Right lobe of liver (tissue), 6 donors: ENCODE results near the gene LRMDA. TPM values are rescaled to one million over a fixed set of nuclear protein-coding genes. Genes with fewer than 3 reads are reported as not detected.

Experiments used
- ATAC-seq, 4 donors: fragments of 200-7000 bp; cut with Tn5 transposase; one replicate each; pipeline ENCODE4 v1.9.1; 2020; ENCODE audit warnings: mild to moderate bottlenecking in 4 of 4, moderate library complexity in 4 of 4
- DNase-seq, 3 donors: peaks; one replicate each; pipeline ENCODE4 v3.0.0-alpha.2; 2020
- H3K27ac ChIP-seq, 3 donors: fragments of 200-600 bp; one replicate each; pipeline ENCODE4 v1.8.0; 2022
- H3K27me3 ChIP-seq, 2 donors: fragments of 200-600 bp; one replicate each; pipeline ENCODE4 v1.8.0; 2022
- H3K36me3 ChIP-seq, 4 donors: fragments of 200-600 bp; sonication (generic) in 1 of 4; one replicate each; pipeline versions ENCODE4 v1.5.1 to v1.8.0; 2017 to 2022; ENCODE audit warnings: control low read depth in 1 of 4
- H3K4me1 ChIP-seq, 4 donors: fragments of 200-600 bp; sonication (generic) in 1 of 4; one replicate each; pipeline versions ENCODE4 v1.5.1 to v1.8.0; 2017 to 2022; ENCODE audit warnings: control low read depth in 1 of 4
- H3K4me3 ChIP-seq, 3 donors: fragments of 200-600 bp; one replicate each; pipeline ENCODE4 v1.8.0; 2022
- H3K9me3 ChIP-seq, 4 donors: fragments of 200-600 bp; sonication (generic) in 1 of 4; one replicate each; pipeline versions ENCODE4 v1.5.1 to v1.8.0; 2017 to 2022; ENCODE audit warnings: control low read depth in 1 of 4
- POLR2A ChIP-seq: fragments of 450-650 bp; IDR thresholded peaks from one replicate; pipeline ENCODE4 v1.6.1; 2017; ENCODE audit warnings: antibody characterized with exemption, mild to moderate bottlenecking
- WGBS: methylation state at CpG from one replicate; pipeline ENCODE4 v1.1.6; 2018; ENCODE audit warnings: low coverage, low lambda C conversion rate; ENCODE audit not compliant: insufficient coverage; ENCODE audit errors: missing lambda C conversion rate; 5-methylcytosine and 5-hydroxymethylcytosine counted together
- intact Hi-C, 2 donors: fragments of 100-400 bp; cut with DNase I; formaldehyde crosslinking; loops; one replicate each; pipeline versions ENCODE4 v1.11.2 to v1.14.1; 2022
- total RNA-seq, 6 experiments: library from RNA; depleted of rRNA in 2 of 6; stranded (reverse); fragments of >200 nt in 2 of 6; fragmentation: NEBNext Ultra II Directional in 3 of 6; extraction: Animal tissue kit (Norgen Biotek cat#: 25700) in 3 of 6; gene quantifications; one replicate each; pipeline versions ENCODE4 v1.1.0 to v1.2.4, GENCODE V29; 2016 to 2023
- TF ChIP-seq, protein P1 (sequence below), 4 donors: fragments of 200-600 bp in 3 of 4; fragments of 450-650 bp in 1 of 4; IDR thresholded peaks; one replicate each; pipeline versions ENCODE4 v1.5.1 to v1.8.0; 2016 to 2022; ENCODE audit warnings: antibody characterized with exemption in 4 of 4, mild to moderate bottlenecking in 2 of 4
- donor health status: DM: no; HTN: yes; CAD: no.
- donor health status: DM: no; HTN: no; CAD: no.
- donor health status: DM: no; HTN: no; CAD: no.
- donor health status: DM: no; HTN: yes; CAD: no.
- donor health status: DM: no; HTN: yes; CAD: no.

Gene LRMDA
- total RNA-seq, 6 experiments from 2014 or later: 9.9 to 19.9 (median 16.3) TPM

DNA sequence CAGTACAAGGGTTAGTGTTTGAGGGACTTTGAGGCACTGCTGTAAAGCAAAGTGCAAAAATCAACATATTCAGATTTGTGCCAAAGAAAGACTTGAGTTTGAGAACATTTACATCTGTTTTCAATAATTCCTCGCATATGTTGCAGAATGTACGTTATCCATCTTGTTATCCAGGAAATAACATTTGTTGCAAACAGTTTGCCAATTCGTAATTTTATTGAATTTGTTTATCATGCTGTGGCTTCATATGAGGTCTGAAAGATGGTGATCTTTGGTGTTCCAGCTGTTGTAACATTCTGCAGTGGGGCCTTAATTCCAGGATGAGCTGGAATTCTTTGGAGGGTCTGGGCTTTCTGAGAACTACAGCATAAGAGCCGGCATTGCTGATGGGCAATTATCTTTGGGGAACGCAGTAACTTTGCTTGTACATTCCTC lies 396.2 kb downstream of the LRMDA start:
- 85% methylated on average over 3 of the region's 5 CpGs for WGBS
- DNase-seq (no peak), ATAC-seq (no peak)
- Histone ChIP-seq H3K27ac (no peak overlapping the region), H3K4me1 (no peaks in the 10 kb centered on the region), H3K9me3 (no peaks in the 10 kb centered on the region), H3K36me3 (no peaks in the 10 kb centered on the region), H3K27me3 (no peaks in the 10 kb centered on the region), H3K4me3 (no peak overlapping the region)
- intact Hi-C loops: no loop called here
- TF ChIP-seq POLR2A: no peak
- TF ChIP-seq, protein P1, sequence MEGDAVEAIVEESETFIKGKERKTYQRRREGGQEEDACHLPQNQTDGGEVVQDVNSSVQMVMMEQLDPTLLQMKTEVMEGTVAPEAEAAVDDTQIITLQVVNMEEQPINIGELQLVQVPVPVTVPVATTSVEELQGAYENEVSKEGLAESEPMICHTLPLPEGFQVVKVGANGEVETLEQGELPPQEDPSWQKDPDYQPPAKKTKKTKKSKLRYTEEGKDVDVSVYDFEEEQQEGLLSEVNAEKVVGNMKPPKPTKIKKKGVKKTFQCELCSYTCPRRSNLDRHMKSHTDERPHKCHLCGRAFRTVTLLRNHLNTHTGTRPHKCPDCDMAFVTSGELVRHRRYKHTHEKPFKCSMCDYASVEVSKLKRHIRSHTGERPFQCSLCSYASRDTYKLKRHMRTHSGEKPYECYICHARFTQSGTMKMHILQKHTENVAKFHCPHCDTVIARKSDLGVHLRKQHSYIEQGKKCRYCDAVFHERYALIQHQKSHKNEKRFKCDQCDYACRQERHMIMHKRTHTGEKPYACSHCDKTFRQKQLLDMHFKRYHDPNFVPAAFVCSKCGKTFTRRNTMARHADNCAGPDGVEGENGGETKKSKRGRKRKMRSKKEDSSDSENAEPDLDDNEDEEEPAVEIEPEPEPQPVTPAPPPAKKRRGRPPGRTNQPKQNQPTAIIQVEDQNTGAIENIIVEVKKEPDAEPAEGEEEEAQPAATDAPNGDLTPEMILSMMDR (IDR thresholded peaks at IDR 0.05): no peak

DNA sequence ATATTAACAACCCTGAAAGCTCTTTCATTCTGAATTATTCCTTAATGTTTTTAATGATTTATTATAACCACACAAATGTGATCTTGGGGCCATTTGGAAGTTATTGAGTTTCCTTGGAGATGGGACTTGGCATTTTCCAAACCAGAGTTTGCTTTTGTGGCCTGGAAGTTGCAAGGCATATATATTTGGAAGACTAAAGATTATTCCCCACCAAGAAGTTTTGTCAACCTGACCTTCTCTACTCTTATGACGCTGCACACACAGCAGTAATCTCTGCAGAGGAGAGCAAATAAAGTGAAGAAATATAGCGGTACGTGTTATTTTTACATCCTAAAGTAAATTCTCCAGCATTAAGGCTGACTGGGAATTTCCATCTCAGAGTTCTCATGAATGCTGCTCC lies 397.0 kb downstream of the LRMDA start:
- no peaks in the 10 kb centered on the region for H3K9me3 ChIP-seq
- DNase-seq: no peak
- no peak overlapping the region for H3K27ac ChIP-seq
- no peak for ATAC-seq
- H3K36me3 ChIP-seq: no peaks in the 10 kb centered on the region
- no peak for TF ChIP-seq POLR2A
- TF ChIP-seq, protein P1 (IDR thresholded peaks at IDR 0.05): no peak
- WGBS: 84% methylated on average over 3 of the region's 3 CpGs
- intact Hi-C loops: no loop called here
- no peaks in the 10 kb centered on the region for H3K4me1 ChIP-seq
- no peaks in the 10 kb centered on the region for H3K27me3 ChIP-seq
- H3K4me3 ChIP-seq: no peak overlapping the region

GRCh38 chr10:75836064-75836463 lies 404.6 kb downstream of the LRMDA start:
- no peak overlapping the region for H3K27ac ChIP-seq
- ATAC-seq (no peak), DNase-seq (no peak)
- H3K27me3 ChIP-seq: no peaks in the 10 kb centered on the region
- H3K4me1 ChIP-seq: no peaks in the 10 kb centered on the region
- H3K9me3 ChIP-seq: no peaks in the 10 kb centered on the region
- H3K4me3 ChIP-seq: no peak overlapping the region
- intact Hi-C loops: no loop called here
- no peaks in the 10 kb centered on the region for H3K36me3 ChIP-seq
- WGBS: 73% methylated on average over 3 of the region's 3 CpGs
- TF ChIP-seq POLR2A: no peak
- TF ChIP-seq, protein P1 (IDR thresholded peaks at IDR 0.05): no peak

GRCh38 chr10:75838486-75838885 lies 407.1 kb downstream of the LRMDA start:
- intact Hi-C loops: no loop called here
- H3K4me1 ChIP-seq: no peaks in the 10 kb centered on the region
- DNase-seq (no peak), ATAC-seq (no peak)
- H3K36me3 ChIP-seq: no peaks in the 10 kb centered on the region
- H3K27ac ChIP-seq: no peak overlapping the region
- 80% methylated on average over 1 of the region's 1 CpG for WGBS
- TF ChIP-seq POLR2A: no peak
- TF ChIP-seq, protein P1 (IDR thresholded peaks at IDR 0.05): no peak
- no peak overlapping the region for H3K4me3 ChIP-seq
- H3K27me3 ChIP-seq: no peaks in the 10 kb centered on the region
- no peaks in the 10 kb centered on the region for H3K9me3 ChIP-seq

- Histone ChIP-seq H3K4me3 (no peak overlapping the region), H3K27ac (no peak overlapping the region), H3K4me1 (no peaks in the 10 kb centered on the region), H3K27me3 (no peaks in the 10 kb centered on the region), H3K36me3 (no peaks in the 10 kb centered on the region), H3K9me3 (no peaks in the 10 kb centered on the region)
- 88% methylated on average over 2 of the region's 2 CpGs for WGBS
- DNase-seq (no peak), ATAC-seq (no peak)
- TF ChIP-seq POLR2A: no peak
- TF ChIP-seq, protein P1 (IDR thresholded peaks at IDR 0.05): no peak
- intact Hi-C loops: no loop called here
Measured at GRCh38 chr10:75839020-75839419, 407.6 kb downstream of the LRMDA start.
